ENCODE measurements around the gene MYRF. TPM values are rescaled to one million over a fixed set of nuclear protein-coding genes. Genes with fewer than 3 reads are reported as not detected.

The MYRF gene
- total and polyA plus RNA-seq, 2 donors (not counting 3 experiments of a cell fraction or from before 2014, with no cell fraction given) = 0.82 to 0.98 TPM

DNA sequence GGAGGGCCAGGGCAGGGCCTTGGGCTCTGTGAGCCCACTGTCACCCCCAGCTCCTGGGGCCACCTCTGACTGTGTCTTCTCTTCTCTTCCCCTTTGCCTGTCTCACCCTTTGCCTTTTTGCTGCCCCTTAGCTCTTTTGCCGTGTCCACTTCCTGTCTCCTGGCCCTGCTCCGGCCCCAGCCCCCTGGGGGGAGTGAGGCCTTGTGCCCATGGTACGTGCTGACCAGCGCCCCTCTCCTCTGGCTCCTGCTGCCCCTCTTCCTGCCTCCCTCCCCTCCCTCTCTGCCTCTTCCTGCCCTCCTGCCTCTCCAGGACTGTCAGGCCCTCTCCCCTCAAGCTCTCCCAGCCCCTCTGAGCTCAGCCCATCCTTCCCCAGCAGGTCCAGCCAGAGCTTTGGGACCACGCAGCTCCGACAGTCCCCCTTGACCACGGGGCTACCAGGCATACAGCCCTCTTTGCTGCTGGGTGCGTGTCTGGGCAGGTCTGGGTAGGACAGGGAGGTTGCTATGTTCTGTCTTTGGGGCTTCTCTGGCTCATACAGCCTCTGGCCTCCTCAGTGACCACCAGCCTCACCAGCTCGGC lies 28.2 kb downstream of the MYRF start:
- H3K9me3 ChIP-seq (replicated peaks; ENCODE audit: control insufficient read depth, insufficient read depth, low read length) = no peaks in the 10 kb centered on the region
- no peak overlapping the region for H3K4me3 ChIP-seq (replicated peaks in 1 of 3; ENCODE audit: insufficient read depth in 1 of 3, low read depth in 1 of 3, low read length in 3 of 3)
- dilution Hi-C loops (cut with MboI; ENCODE audit: extremely low pct_ligation_motif_present, low sequenced_read_pairs) = no loop called here
- H3K27ac ChIP-seq (ENCODE audit: insufficient read depth, low read depth, low read length) = no peak overlapping the region
- no peak overlapping the region for H3K9ac ChIP-seq (replicated peaks; ENCODE audit: extremely low read depth, insufficient read depth, low read length)
- no peaks in the 10 kb centered on the region for H3K27me3 ChIP-seq (ENCODE audit: control insufficient read depth in 2 of 2, insufficient read depth in 2 of 2, low read length in 2 of 2)
- FAIRE-seq (no peak), DNase-seq (ENCODE audit: low read depth, low spot score) (no peak)
- BruUV-seq (replicated peaks) = no TSS peak
- no peak for TF ChIP-seq JUN (IDR thresholded peaks at IDR 0.05; ENCODE audit: borderline replicate concordance, insufficient read depth, insufficient read length, low read depth)
- no peak for TF ChIP-seq EZH2 (IDR thresholded peaks at IDR 0.05; ENCODE audit: borderline replicate concordance, low read depth, low read length, severe bottlenecking)
- TF ChIP-seq FOS (IDR thresholded peaks at IDR 0.05; ENCODE audit: borderline replicate concordance, insufficient read depth, low read length) = no peak
- no peak for TF ChIP-seq POLR2A (IDR thresholded peaks at IDR 0.05; ENCODE audit: low read depth, low read length)
- no peak for TF ChIP-seq POLR2AphosphoS5 (IDR thresholded peaks at IDR 0.05; ENCODE audit: insufficient read depth, low read depth, low read length)
- TF ChIP-seq, protein P1, sequence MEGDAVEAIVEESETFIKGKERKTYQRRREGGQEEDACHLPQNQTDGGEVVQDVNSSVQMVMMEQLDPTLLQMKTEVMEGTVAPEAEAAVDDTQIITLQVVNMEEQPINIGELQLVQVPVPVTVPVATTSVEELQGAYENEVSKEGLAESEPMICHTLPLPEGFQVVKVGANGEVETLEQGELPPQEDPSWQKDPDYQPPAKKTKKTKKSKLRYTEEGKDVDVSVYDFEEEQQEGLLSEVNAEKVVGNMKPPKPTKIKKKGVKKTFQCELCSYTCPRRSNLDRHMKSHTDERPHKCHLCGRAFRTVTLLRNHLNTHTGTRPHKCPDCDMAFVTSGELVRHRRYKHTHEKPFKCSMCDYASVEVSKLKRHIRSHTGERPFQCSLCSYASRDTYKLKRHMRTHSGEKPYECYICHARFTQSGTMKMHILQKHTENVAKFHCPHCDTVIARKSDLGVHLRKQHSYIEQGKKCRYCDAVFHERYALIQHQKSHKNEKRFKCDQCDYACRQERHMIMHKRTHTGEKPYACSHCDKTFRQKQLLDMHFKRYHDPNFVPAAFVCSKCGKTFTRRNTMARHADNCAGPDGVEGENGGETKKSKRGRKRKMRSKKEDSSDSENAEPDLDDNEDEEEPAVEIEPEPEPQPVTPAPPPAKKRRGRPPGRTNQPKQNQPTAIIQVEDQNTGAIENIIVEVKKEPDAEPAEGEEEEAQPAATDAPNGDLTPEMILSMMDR (IDR thresholded peaks at IDR 0.05; ENCODE audit: extremely low read depth in 1 of 2, insufficient read depth in 1 of 2, low read depth in 1 of 2, low read length in 2 of 2) = no peak
- TF ChIP-seq GATA2 (IDR thresholded peaks at IDR 0.05; ENCODE audit: insufficient read depth, insufficient read length, low read depth, low read length) = no peak
- TF ChIP-seq MAX (IDR thresholded peaks at IDR 0.05; ENCODE audit: insufficient read depth, insufficient read length) = no peak
- no peak for TF ChIP-seq MYC (IDR thresholded peaks at IDR 0.05; ENCODE audit: low read depth, low read length)
- no peaks in the 10 kb centered on the region for H3K9me1 ChIP-seq (replicated peaks; ENCODE audit: control insufficient read depth, extremely low read depth, insufficient read depth, low read length)
- POLR2A ChIA-PET = interaction anchor here (0.6 kb wide), 1 partner anchor 219 kb away, joined by 5 read pairs; no protein-coding TSS in a partner anchor
- H2AFZ ChIP-seq (ENCODE audit: low read depth, low read length) = no peak overlapping the region
- peaks cover 0 to 10% of the 10 kb centered on the region in 2 experiments for H3K36me3 ChIP-seq (ENCODE audit: control insufficient read depth in 2 of 2, extremely low read depth in 1 of 2, insufficient read depth in 2 of 2, low read length in 2 of 2)
- H4K20me1 ChIP-seq (replicated peaks; ENCODE audit: control insufficient read depth, extremely low read depth, insufficient read depth, low read length) = no peaks in the 10 kb centered on the region
- H3K4me2 ChIP-seq (ENCODE audit: insufficient read depth, low read length) = no peak overlapping the region
- no peaks in the 10 kb centered on the region for H3K79me2 ChIP-seq (ENCODE audit: control insufficient read depth, insufficient read depth, low read length)
- H3K4me1 ChIP-seq (ENCODE audit: control insufficient read depth, extremely low read depth, insufficient read depth, low read length) = no peaks in the 10 kb centered on the region
- CTCF ChIA-PET = interaction anchor here (0.6 to 2.3 kb wide), 4 partner anchors 9 to 33 kb away, joined by 3 to 13 read pairs (median 6); no protein-coding TSS in a partner anchor
- intact Hi-C loops (cut with micrococcal nuclease) = no loop called here
